AG09309 (cell line): ENCODE measurements around the gene FARS2.
"Not testable (repeated sequence)": the region's sequence is repeated elsewhere in the genome, so short reads cannot be mapped to it uniquely, and the experiment has no call there.

Source experiments
- DNase-seq: peaks from one replicate; pipeline ENCODE4 v3.0.0-alpha.2; 2010; ENCODE audit warnings: low read depth
- H3K4me3 ChIP-seq: 2 replicates; pipeline ENCODE4 v1.5.1; 2011; ENCODE audit warnings: mild to moderate bottlenecking, low read depth, low read length, moderate library complexity; ENCODE audit not compliant: control insufficient read depth
- CTCF ChIP-seq: IDR thresholded peaks from 2 replicates; pipeline ENCODE4 v1.5.1; 2011; ENCODE audit warnings: mild to moderate bottlenecking, low read depth, low read length, inconsistent platforms; ENCODE audit not compliant: insufficient read depth, control insufficient read depth; ENCODE audit errors: missing control alignments

The FARS2 gene

DNA sequence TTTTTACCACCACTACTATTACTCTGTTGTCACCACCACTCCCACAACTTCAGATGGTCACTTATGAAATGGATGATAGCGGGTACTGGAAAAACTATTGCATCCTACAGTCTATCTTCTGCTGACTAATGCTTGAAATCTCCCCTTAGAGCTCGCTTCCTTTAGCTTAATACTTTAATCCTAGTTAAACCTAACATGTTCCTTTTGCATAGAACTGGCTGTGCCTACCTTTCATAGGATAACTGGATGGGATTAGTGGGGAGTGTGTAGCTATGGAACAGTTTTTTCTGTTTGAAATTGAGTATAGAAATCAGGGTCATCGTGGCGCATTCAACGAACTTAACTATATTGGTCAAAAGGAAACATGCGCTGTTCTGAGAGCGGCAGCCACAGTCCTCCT, 294.7 kb downstream of the FARS2 start:
- H3K4me3 ChIP-seq, result no peak overlapping the region
- TF ChIP-seq CTCF, result no peak
- DNase-seq, result no peak

GRCh38 chr6:5557506-5557905, 296.2 kb downstream of the FARS2 start:
- TF ChIP-seq CTCF, result no peak
- no peak overlapping the region for H3K4me3 ChIP-seq
- no peak for DNase-seq

DNA sequence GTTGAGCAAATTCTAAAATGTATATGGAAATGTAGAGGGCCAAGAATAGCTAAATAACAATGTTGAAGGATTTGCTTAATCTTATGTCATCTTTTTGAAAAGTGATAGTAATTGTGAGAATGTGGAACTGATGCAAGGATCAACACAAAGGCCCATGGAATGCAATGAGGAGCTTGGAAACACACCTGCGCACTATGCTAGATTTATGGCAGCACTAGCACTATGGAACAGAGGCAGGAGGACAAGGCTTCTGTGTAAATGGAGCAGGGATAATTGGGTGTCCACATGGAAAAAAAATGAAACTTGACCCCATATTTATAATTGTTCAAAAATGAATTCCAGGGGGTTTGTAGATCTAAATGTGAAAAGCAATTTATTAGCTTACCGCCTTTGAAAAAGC, 298.3 kb downstream of the FARS2 start:
- H3K4me3 ChIP-seq, result no peak overlapping the region
- TF ChIP-seq CTCF, result no peak
- DNase-seq, result no peak

GRCh38 chr6:5562277-5562676, 301.0 kb downstream of the FARS2 start:
- H3K4me3 ChIP-seq, result no peak overlapping the region
- no peak for DNase-seq
- no peak for TF ChIP-seq CTCF

GRCh38 chr6:5563086-5563485, 301.8 kb downstream of the FARS2 start:
- no peak for TF ChIP-seq CTCF

GRCh38 chr6:5564746-5565145, 303.4 kb downstream of the FARS2 start:
- DNase-seq, H3K4me3 ChIP-seq: not testable (repeated sequence)

More at GRCh38 chr6:5563086-5563485, 301.8 kb downstream of the FARS2 start:
- no peak for DNase-seq
- H3K4me3 ChIP-seq, result no peak overlapping the region

DNA sequence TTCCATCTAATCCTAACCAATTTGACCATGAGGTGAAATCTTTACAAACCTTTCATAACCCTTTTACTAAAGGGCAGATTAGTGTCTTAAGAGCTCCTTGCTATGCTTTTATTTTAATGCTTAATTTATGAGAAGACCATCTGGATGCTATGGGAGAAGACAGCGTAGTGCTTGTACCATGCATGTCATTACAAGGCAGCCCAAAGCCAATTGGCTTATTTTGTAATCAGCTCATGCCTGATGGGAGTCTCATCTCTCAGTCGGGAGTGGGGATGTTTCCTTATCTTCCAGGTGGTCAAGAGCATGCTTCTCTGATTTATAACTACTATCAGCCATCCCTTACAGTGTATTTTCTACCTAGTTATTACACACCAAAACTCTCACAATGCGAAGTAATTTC, 304.7 kb downstream of the FARS2 start:
- no peak for DNase-seq
- no peak overlapping the region for H3K4me3 ChIP-seq
- TF ChIP-seq CTCF, result no peak
